GM21423 (cell line): Measurements from ENCODE around the gene WNT6.
A peak's percentile ranks its signal among the peaks of the same experiment; 100 is the strongest.

Source experiments
- ATAC-seq: cut with Tn5 transposase; IDR thresholded peaks from one replicate; pipeline ENCODE4 v1.9.1; 2021; ENCODE audit warnings: mild to moderate bottlenecking, moderate library complexity; ENCODE audit not compliant: unreplicated experiment

Gene WNT6

GRCh38 chr2:218891275-218892135 is 31.9 kb downstream of the WNT6 start:
- no peak for ATAC-seq

DNA sequence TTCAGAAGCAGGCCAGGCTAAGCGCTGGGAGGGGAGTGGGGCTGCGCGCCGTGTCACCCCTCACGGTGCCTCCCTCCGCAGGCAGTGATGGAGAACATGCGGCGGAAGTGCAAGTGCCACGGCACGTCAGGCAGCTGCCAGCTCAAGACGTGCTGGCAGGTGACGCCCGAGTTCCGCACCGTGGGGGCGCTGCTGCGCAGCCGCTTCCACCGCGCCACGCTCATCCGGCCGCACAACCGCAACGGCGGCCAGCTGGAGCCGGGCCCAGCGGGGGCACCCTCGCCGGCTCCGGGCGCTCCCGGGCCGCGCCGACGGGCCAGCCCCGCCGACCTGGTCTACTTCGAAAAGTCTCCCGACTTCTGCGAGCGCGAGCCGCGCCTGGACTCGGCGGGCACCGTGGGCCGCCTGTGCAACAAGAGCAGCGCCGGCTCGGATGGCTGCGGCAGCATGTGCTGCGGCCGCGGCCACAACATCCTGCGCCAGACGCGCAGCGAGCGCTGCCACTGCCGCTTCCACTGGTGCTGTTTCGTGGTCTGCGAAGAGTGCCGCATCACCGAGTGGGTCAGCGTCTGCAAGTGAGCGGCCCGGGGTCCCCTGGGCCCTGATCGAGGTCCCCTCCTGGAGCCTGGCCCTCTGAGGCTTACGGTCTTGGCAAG is 33.2 kb downstream of the WNT6 start:
- ATAC-seq = peak; percentile 42

- ATAC-seq = no peak
These were observed 33.9 kb downstream of the WNT6 start for GRCh38 chr2:218893349-218894150.

DNA sequence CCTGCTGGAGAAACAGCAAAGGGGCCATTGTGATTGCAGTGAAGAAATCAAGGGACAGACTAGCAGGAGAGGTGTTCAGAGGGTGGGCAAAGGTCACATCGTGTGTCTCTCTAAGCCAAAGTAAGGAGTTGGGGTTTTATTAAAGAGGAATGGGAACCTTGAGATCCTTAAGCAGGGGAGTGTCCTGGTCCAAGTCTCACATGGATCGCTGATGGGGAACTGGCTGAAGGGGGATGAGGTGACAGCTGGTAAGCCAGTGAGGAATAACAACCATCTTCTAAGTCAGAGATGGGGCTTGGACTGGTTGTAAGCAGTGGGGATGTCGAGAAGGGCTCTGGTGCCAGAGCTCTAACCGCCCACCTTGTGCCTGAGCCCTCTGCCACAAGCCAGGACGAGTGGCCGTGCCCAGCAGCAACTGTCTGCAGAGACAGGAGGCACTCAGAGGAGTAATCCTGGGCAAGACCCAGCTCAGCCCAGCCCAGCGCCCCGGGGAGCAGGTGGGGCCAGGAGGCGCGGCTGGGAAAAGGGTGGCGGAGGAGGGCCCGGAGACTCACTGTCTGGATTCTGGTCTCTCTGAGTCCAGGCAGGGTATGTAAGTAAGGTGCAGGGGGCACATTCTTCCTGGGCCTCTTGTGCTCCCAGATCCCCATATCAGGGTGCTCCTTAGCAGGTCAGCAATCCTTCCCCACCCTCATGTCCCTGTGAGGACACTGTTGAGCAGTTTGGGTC is 34.7 kb downstream of the WNT6 start:
- ATAC-seq = no peak

DNA sequence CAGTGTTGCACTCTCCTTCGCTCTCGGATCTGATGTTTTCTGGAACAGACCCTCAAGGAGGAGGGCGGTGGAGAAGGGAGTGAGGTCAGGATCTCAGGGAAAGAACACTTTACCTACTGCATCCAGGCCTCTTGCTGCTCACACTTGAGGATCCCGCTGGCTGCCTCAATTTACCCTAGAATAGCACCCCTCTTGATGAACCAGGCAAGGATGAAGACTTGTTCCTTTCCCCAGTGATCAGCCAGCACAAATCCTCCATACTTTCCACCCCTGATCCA is 35.2 kb downstream of the WNT6 start:
- ATAC-seq = no peak

GRCh38 chr2:218895326-218895725 is 35.7 kb downstream of the WNT6 start:
- ATAC-seq = no peak

- peak; percentile 8 for ATAC-seq
These were observed 36.3 kb downstream of the WNT6 start for GRCh38 chr2:218895759-218896500.

GRCh38 chr2:218896501-218897393 is 37.1 kb downstream of the WNT6 start:
- ATAC-seq = peak; percentile 58

GRCh38 chr2:218897394-218898108 is 37.9 kb downstream of the WNT6 start:
- no peak for ATAC-seq

GRCh38 chr2:218898109-218898878 is 38.7 kb downstream of the WNT6 start:
- peak; percentile 32 for ATAC-seq

DNA sequence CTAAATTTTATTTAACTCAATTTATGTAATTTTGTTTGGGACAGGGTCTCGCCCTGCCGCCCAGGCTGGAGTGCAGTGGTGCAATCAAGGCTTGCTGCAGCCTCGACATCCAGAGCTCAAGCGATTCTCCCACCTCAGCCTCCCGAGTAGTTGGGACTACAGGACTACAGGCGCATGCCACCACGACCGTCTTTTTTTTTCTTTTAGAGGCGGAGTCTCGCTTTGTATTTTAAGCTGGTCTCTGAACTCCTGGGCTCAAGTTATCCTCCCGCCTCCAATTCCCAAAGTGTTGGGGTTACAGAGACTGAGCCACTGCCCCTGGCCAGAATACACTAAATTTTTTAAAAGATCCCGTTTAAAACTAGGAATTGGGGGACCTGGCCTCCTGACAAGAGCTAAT is 39.5 kb downstream of the WNT6 start:
- no peak for ATAC-seq

- ATAC-seq = no peak
These were observed 42.8 kb downstream of the WNT6 start for GRCh38 chr2:218902427-218902826.

DNA sequence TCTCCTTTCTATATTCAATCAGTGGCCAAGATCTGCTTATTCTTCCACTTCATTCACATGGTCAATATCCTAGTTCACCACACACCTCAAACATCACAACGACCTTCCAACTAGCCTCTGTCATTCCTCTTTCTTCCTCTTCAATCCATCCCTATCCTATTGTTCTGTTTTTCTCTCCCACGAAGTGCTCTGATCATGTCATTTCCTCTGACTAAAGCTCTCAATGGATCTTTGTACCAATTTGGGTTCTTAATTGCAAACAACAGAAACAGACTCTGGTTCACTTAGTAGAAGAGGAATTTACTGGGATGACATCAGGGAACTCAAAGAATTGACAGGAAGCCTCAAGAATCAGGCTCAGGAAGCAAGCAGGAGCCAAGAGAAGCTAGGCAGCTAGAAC is 44.6 kb downstream of the WNT6 start:
- ATAC-seq = no peak

DNA sequence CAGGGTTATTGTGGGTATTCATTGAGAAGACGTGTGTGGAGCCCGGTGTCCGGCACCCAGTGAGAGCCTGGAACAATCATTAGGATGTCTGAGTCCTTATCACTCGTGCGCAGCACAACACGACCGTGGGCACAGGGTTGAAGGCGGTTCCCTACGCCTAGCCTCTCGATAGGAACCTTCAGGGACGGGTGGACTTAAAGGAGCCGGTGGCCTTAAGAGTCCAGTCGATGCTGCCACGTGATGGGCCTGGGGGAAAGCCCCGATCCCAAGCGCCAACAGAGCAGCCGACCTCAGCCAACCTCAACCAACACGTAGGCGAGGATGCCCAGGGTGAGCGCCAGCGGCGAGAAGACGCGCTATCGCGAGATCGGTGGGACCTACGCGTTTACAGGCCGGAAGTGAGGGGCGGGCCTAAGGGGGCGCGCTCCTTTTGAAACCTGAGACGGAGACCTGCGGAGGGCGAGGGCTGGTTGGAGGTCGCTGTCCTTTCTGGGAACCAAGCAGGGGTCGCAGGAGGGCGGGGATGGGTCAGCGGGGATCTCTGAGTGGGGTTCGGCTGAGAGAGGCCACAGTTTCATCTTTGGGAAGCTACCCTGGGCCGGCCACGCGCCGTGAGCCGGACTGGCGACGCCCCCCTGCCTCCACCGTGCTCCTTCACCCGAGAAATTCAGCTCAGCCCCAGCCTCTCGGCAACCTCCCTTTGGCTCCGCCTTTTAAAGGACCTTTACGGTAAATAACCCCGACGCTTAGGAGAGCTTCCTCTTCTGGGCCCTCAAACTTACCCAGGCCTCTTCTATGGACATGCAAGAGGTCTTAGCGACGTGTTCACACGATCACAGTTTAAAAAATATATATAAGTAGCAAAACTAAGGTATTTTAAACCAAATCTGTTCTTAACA is 49.4 kb downstream of the WNT6 start:
- ATAC-seq = peak; percentile 95

GRCh38 chr2:218910741-218911140 is 51.1 kb downstream of the WNT6 start:
- no peak for ATAC-seq

GRCh38 chr2:218920504-218920903 is 60.9 kb downstream of the WNT6 start:
- no peak for ATAC-seq
